ENCODE measurements around the gene S100P.

DNA sequence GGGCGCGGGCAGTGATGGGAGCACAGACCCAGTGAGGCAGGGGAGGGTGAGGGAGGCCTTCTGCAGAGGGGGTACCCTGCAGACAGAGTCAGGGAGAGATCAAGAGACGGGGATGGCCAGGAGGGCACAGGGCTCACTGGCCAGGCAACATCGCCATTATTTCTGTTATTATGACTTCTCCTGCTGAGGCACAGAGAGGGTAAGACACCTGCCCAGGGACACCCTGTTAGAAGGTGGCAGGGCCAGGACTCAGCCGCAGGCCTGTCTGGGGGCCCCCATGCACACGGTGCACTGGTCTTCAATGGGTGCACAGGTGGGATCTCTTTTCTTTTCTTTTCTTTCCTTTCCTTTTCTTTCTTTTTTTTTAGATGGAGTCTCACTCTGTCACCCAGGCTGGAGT, 38.1 kb downstream of the S100P start:
- TF ChIP-seq, protein P1, sequence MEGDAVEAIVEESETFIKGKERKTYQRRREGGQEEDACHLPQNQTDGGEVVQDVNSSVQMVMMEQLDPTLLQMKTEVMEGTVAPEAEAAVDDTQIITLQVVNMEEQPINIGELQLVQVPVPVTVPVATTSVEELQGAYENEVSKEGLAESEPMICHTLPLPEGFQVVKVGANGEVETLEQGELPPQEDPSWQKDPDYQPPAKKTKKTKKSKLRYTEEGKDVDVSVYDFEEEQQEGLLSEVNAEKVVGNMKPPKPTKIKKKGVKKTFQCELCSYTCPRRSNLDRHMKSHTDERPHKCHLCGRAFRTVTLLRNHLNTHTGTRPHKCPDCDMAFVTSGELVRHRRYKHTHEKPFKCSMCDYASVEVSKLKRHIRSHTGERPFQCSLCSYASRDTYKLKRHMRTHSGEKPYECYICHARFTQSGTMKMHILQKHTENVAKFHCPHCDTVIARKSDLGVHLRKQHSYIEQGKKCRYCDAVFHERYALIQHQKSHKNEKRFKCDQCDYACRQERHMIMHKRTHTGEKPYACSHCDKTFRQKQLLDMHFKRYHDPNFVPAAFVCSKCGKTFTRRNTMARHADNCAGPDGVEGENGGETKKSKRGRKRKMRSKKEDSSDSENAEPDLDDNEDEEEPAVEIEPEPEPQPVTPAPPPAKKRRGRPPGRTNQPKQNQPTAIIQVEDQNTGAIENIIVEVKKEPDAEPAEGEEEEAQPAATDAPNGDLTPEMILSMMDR (IDR thresholded peaks at IDR 0.05 in 8 of 11, conservative IDR thresholded peaks at IDR 0.05 in 3 of 11) = no peak
- TF ChIP-seq POLR2A (IDR thresholded peaks at IDR 0.05) (no peak), POLR2AphosphoS5 (IDR thresholded peaks at IDR 0.05) (no peak)

Measured in spleen (tissue), 7 donors.